ENCODE results near the gene MCCD1. TPM values are rescaled to one million over a fixed set of nuclear protein-coding genes. Genes with fewer than 3 reads are reported as not detected.
"Not testable (repeated sequence)": the region's sequence is repeated elsewhere in the genome, so short reads cannot be mapped to it uniquely, and the experiment has no call there.

The MCCD1 gene
- total RNA-seq, 1 donor from 2014 or later = not detected

GRCh38 chr6:31546958-31547726, 18.4 kb downstream of the MCCD1 start, which contains the start of gene NFKBIL1:
NFKBIL1 (plus strand) TSS chr6:31547608; CDS start chr6:31547695, 87 bp downstream.
- peaks cover 1% of the 10 kb centered on the region for H3K36me3 Mint-ChIP-seq (ENCODE audit: insufficient read depth)
- H3K27ac Mint-ChIP-seq = peak within 1 kb of the TSS; percentile 83
- no peaks in the 10 kb centered on the region for H3K27me3 Mint-ChIP-seq
- peak; percentile 72 for DNase-seq (ENCODE audit: low spot score, unreplicated experiment)
- TF ChIP-seq CTCF (IDR thresholded peaks at IDR 0.05; ENCODE audit: unreplicated experiment) = no peak
- no peaks in the 10 kb centered on the region for H3K9me3 Mint-ChIP-seq (ENCODE audit: low read depth)
- H3K4me1 Mint-ChIP-seq (ENCODE audit: low read depth) = peaks cover 20% of the 10 kb centered on the region
- H3K4me3 Mint-ChIP-seq (ENCODE audit: low read depth) = peak within 1 kb of the TSS; percentile 88

- H3K27me3 Mint-ChIP-seq = no peaks in the 10 kb centered on the region
- no peaks in the 10 kb centered on the region for H3K9me3 Mint-ChIP-seq (ENCODE audit: low read depth)
- no peak for DNase-seq (ENCODE audit: low spot score, unreplicated experiment)
- peak overlapping the region; percentile 88 for H3K4me3 Mint-ChIP-seq (ENCODE audit: low read depth)
- peaks cover 16% of the 10 kb centered on the region for H3K4me1 Mint-ChIP-seq (ENCODE audit: low read depth)
- TF ChIP-seq CTCF (IDR thresholded peaks at IDR 0.05; ENCODE audit: unreplicated experiment) = no peak
- H3K36me3 Mint-ChIP-seq (ENCODE audit: insufficient read depth) = peaks cover 1% of the 10 kb centered on the region
- peak overlapping the region; percentile 83 for H3K27ac Mint-ChIP-seq
Observed at GRCh38 chr6:31547727-31548543, 19.2 kb downstream of the MCCD1 start.

DNA sequence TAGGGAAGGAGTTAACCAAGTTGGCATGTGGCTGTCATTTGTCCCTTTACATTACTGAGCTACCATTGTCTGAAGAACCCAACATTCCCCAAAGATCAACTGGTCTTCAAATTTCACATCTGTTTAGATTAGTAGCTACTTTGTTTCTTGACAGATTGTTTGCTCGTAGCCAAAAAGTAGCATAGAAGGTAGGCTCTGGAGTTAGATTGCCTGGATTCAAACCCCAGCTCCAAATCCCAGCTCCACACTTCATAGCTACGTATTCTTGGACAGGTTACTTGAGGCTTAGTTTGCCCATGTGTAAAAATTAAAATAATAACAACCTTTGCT, 19.7 kb downstream of the MCCD1 start:
- Mint-ChIP-seq H3K27me3 (no peaks in the 10 kb centered on the region), H3K4me3 (ENCODE audit: low read depth) (peak overlapping the region; percentile 88), H3K36me3 (ENCODE audit: insufficient read depth) (peaks cover 1% of the 10 kb centered on the region), H3K27ac (no peak overlapping the region), H3K4me1 (ENCODE audit: low read depth) (peaks cover 13% of the 10 kb centered on the region), H3K9me3 (ENCODE audit: low read depth) (no peaks in the 10 kb centered on the region)
- no peak for DNase-seq (ENCODE audit: low spot score, unreplicated experiment)
- no peak for TF ChIP-seq CTCF (IDR thresholded peaks at IDR 0.05; ENCODE audit: unreplicated experiment)

DNA sequence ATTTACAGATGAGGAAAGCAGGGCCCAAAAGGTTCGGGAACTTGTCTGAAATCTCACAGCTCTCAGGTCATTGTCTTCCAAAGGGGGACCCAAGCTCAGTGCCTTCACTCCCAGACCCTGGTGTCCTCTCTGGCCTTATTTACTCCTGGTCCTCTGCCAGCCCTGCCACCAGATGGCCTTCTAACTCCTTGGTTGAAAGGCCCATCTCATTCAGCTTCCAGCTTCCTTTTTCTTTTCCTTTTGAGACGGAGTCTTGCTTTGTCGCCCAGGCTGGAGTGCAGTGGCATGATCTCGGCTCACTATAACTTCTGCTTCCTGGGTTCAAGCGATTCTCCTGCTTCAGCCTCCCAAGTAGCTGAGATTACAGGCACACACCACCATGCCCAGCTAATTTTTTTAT, 22.6 kb downstream of the MCCD1 start:
- not testable (repeated sequence) for H3K9me3 Mint-ChIP-seq (ENCODE audit: low read depth); DNase-seq (ENCODE audit: low spot score, unreplicated experiment); H3K27me3 Mint-ChIP-seq; H3K4me3 Mint-ChIP-seq (ENCODE audit: low read depth); H3K27ac Mint-ChIP-seq; H3K36me3 Mint-ChIP-seq (ENCODE audit: insufficient read depth)
- peaks cover 13% of the 10 kb centered on the region for H3K4me1 Mint-ChIP-seq (ENCODE audit: low read depth)
- peak; percentile 33 for TF ChIP-seq CTCF (IDR thresholded peaks at IDR 0.05; ENCODE audit: unreplicated experiment)

- Mint-ChIP-seq H3K27ac (no peak overlapping the region), H3K4me1 (ENCODE audit: low read depth) (no peaks in the 10 kb centered on the region), H3K9me3 (ENCODE audit: low read depth) (no peaks in the 10 kb centered on the region), H3K36me3 (ENCODE audit: insufficient read depth) (peaks cover 12% of the 10 kb centered on the region), H3K27me3 (no peaks in the 10 kb centered on the region), H3K4me3 (ENCODE audit: low read depth) (no peak overlapping the region)
- DNase-seq (ENCODE audit: low spot score, unreplicated experiment) = no peak
- no peak for TF ChIP-seq CTCF (IDR thresholded peaks at IDR 0.05; ENCODE audit: unreplicated experiment)
Observed at GRCh38 chr6:31556307-31556706, 27.5 kb downstream of the MCCD1 start.

Measured in progenitor cell of endocrine pancreas (in vitro differentiated cells).